WTC11 (cell line): Measurements from ENCODE around the gene CELSR1. TPM values are rescaled to one million over a fixed set of nuclear protein-coding genes. Genes with fewer than 3 reads are reported as not detected.
A peak's percentile ranks its signal among the peaks of the same experiment; 100 is the strongest.

ENCODE experiments used
- ATAC-seq: fragments of 200-7000 bp; cut with Tn5 transposase; 2 replicates; pipeline ENCODE4 v1.10.0; 2021; ENCODE audit warnings: mild to moderate bottlenecking, moderate library complexity
- CTCF ChIA-PET: fragments of 300-600 bp; sonication (Branson Sonifier 250); formaldehyde crosslinking; loops from one replicate; lab custom pipeline; 2021; ENCODE audit warnings: antibody characterized with exemption; lab: Charles Lee
- POLR2A ChIA-PET: fragments of 350-600 bp; sonication (Branson Sonifier 250); formaldehyde crosslinking; loops from one replicate; lab custom pipeline; 2021; ENCODE audit warnings: antibody characterized with exemption; lab: Charles Lee
- DNase-seq: peaks from one replicate; pipeline ENCODE4 v3.0.0; 2021; ENCODE audit warnings: low spot score
- H3K27ac Mint-ChIP-seq: 2 replicates; pipeline ENCODE4 v1.8.0; 2021; ENCODE audit warnings: mixed read lengths
- H3K27me3 Mint-ChIP-seq: 2 replicates; pipeline ENCODE4 v1.8.0; 2021; ENCODE audit warnings: low read depth, mild to moderate bottlenecking, moderate library complexity, mixed read lengths
- H3K36me3 Mint-ChIP-seq: 2 replicates; pipeline ENCODE4 v1.8.0; 2021; ENCODE audit warnings: mixed read lengths
- H3K4me1 Mint-ChIP-seq: 2 replicates; pipeline ENCODE4 v1.8.0; 2022; ENCODE audit warnings: mixed read lengths
- H3K4me3 Mint-ChIP-seq: 2 replicates; pipeline ENCODE4 v1.8.0; 2021; ENCODE audit warnings: mild to moderate bottlenecking, moderate library complexity, mixed read lengths
- H3K9me3 Mint-ChIP-seq: 2 replicates; pipeline ENCODE4 v1.8.0; 2021; ENCODE audit warnings: mixed read lengths
- CREM ChIP-seq: sonication (generic); formaldehyde crosslinking; IDR thresholded peaks from 2 replicates; pipeline ENCODE4 v1.8.1; 2022; ENCODE audit warnings: mild to moderate bottlenecking, missing genetic modification reagents, moderate library complexity
- FOXJ3 ChIP-seq: sonication (generic); formaldehyde crosslinking; IDR thresholded peaks from 2 replicates; pipeline ENCODE4 v1.9.0; 2021; ENCODE audit warnings: missing genetic modification reagents, mild to moderate bottlenecking, borderline replicate concordance
- FOXK1 ChIP-seq: sonication (generic); formaldehyde crosslinking; IDR thresholded peaks from 2 replicates; pipeline ENCODE4 v1.8.0; 2022; ENCODE audit warnings: mild to moderate bottlenecking, moderate library complexity, missing genetic modification reagents
- GRHL2 ChIP-seq: fragments of 250-450 bp; sonication (Bioruptor Pico); IDR thresholded peaks from 2 replicates; pipeline ENCODE4 v1.8.0; 2022; ENCODE audit warnings: mild to moderate bottlenecking, moderate library complexity; ENCODE audit not compliant: insufficient replicate concordance, severe bottlenecking
- GTF2I ChIP-seq: fragments of 250-450 bp; sonication (Bioruptor Pico); conservative IDR thresholded peaks from 2 replicates; pipeline ENCODE4 v1.4.0; 2021; ENCODE audit warnings: mild to moderate bottlenecking
- JUN ChIP-seq: sonication (generic); formaldehyde crosslinking; IDR thresholded peaks from 2 replicates; pipeline ENCODE4 v1.8.0; 2023; ENCODE audit warnings: mild to moderate bottlenecking, missing genetic modification reagents
- MXD4 ChIP-seq: fragments of 250-450 bp; sonication (Bioruptor Pico); IDR thresholded peaks from 2 replicates; pipeline ENCODE4 v1.8.0; 2021; ENCODE audit warnings: mild to moderate bottlenecking, moderate library complexity, borderline replicate concordance
- NFE2L1 ChIP-seq: sonication (generic); formaldehyde crosslinking; IDR thresholded peaks from 2 replicates; pipeline ENCODE4 v1.8.1; 2023; ENCODE audit warnings: missing genetic modification reagents
- NR3C1 ChIP-seq: sonication (generic); formaldehyde crosslinking; conservative IDR thresholded peaks from 2 replicates; pipeline ENCODE4 v1.8.1; 2023; ENCODE audit warnings: low read depth, mild to moderate bottlenecking, missing genetic modification reagents
- RELA ChIP-seq: sonication (generic); formaldehyde crosslinking; IDR thresholded peaks from 2 replicates; pipeline ENCODE4 v1.8.1; 2022; ENCODE audit warnings: missing genetic modification reagents, mild to moderate bottlenecking, borderline replicate concordance
- ZNF121 ChIP-seq: sonication (generic); formaldehyde crosslinking; IDR thresholded peaks from 2 replicates; pipeline ENCODE4 v1.8.0; 2023; ENCODE audit warnings: missing genetic modification reagents
- ZNF219 ChIP-seq: sonication (generic); formaldehyde crosslinking; IDR thresholded peaks from 2 replicates; pipeline ENCODE4 v1.8.0; 2023; ENCODE audit warnings: missing genetic modification reagents, mild to moderate bottlenecking, borderline replicate concordance
- ZNF232 ChIP-seq: sonication (generic); formaldehyde crosslinking; IDR thresholded peaks from 2 replicates; pipeline ENCODE4 v1.8.0; 2022; ENCODE audit warnings: mild to moderate bottlenecking, missing genetic modification reagents
- ZNF423 ChIP-seq: fragments of 250-450 bp; sonication (Bioruptor Pico); IDR thresholded peaks from 2 replicates; pipeline ENCODE4 v2.1.2; 2022; ENCODE audit warnings: mild to moderate bottlenecking, moderate library complexity
- total RNA-seq: library from RNA; stranded (reverse); gene quantifications from 3 replicates; pipeline ENCODE4 v1.2.3, GENCODE V29; 2021
- TF ChIP-seq, protein P1 (sequence below): sonication (generic); formaldehyde crosslinking; IDR thresholded peaks from 2 replicates; pipeline ENCODE4 v1.8.1; 2023; ENCODE audit warnings: mild to moderate bottlenecking, moderate library complexity, missing genetic modification reagents
- TF ChIP-seq, protein P2 (sequence below): sonication (generic); formaldehyde crosslinking; IDR thresholded peaks from 2 replicates; pipeline ENCODE4 v1.8.0; 2023; ENCODE audit warnings: missing genetic modification reagents, mild to moderate bottlenecking, borderline replicate concordance
- TF ChIP-seq, protein P3 (sequence below): sonication (generic); formaldehyde crosslinking; IDR thresholded peaks from 2 replicates; pipeline ENCODE4 v1.8.1; 2022; ENCODE audit warnings: missing genetic modification reagents, borderline replicate concordance
- TF ChIP-seq, protein P4 (sequence below): sonication (generic); formaldehyde crosslinking; IDR thresholded peaks from 2 replicates; pipeline ENCODE4 v1.8.1; 2023; ENCODE audit warnings: mild to moderate bottlenecking, missing genetic modification reagents, borderline replicate concordance
- TF ChIP-seq, protein P5 (sequence below): fragments of 250-450 bp; sonication (Bioruptor Pico); IDR thresholded peaks from 2 replicates; pipeline ENCODE4 v1.8.0; 2021; ENCODE audit warnings: mild to moderate bottlenecking
- TF ChIP-seq, protein P6 (sequence below): fragments of 250-450 bp; sonication (Bioruptor Pico); conservative IDR thresholded peaks from 2 replicates; pipeline ENCODE4 v1.9.0; 2021; ENCODE audit warnings: mild to moderate bottlenecking

CELSR1 gene
- total RNA-seq, 1 experiment from 2014 or later = 16.8 TPM

DNA sequence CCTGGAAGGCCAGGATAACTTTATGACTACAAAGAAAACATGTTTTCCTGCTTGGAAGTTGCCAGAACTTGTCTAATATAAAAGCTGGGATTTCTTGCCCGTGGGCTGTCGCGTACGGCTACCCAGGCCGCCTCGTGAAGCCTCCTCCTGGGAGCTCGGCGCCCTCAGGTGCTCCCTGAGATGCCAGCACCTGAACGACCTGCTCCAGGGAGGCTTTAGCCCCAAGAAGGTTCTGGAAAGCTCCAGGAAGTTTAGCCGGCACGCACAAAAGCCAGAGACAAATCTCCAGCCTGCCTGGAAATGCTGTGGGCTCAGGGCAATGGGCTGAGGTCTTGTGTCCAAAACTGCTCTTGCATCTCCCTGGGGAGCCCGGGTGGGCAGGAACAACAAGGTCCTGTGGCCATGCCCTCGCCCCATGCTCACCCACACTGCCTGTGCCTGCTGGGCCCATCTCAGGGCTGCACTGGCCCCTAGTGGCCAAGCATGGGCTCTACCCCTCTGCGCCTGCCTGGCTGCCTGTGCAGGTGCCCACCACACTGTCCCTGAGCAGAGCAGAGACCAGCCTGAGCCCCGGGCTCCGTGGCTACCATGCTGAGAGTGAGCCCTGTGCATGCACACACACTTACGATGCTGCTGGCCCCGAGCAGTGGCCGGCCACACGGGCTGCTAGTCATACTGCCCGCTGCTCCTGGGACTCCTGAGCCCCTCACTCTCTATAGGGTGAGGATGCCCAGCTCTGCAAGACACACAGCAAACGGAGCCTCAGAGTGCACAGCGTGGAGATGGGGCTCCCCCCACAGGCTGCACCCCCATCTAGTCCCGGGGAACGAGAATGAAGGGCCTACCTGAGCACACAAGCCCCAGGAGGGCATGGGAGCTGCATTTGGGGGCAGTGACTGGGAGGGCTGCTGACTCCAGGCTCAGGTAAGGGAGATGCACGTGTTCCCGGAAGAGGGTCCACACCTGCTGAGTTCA, 4.9 kb upstream of the CELSR1 start:
- H3K9me3 Mint-ChIP-seq = no peaks in the 10 kb centered on the region
- POLR2A ChIA-PET = no interaction called here
- H3K36me3 Mint-ChIP-seq = no peaks in the 10 kb centered on the region
- ATAC-seq (peak; percentile 96), DNase-seq (peak; percentile 90)
- H3K4me3 Mint-ChIP-seq = no peak overlapping the region
- H3K4me1 Mint-ChIP-seq = peaks cover 5% of the 10 kb centered on the region
- peaks cover 38% of the 10 kb centered on the region for H3K27me3 Mint-ChIP-seq
- no peak overlapping the region for H3K27ac Mint-ChIP-seq
- CTCF ChIA-PET = interaction anchor here (0.6 to 4.5 kb wide), 25 partner anchors 9 to 420 kb away, joined by 3 to 156 read pairs (median 4); no protein-coding TSS in a partner anchor
- no peak for TF ChIP-seq ZNF219 (CRISPR knock-in tag)
- no peak for TF ChIP-seq MXD4
- TF ChIP-seq ZNF423 (CRISPR knock-in tag) = peak; percentile 55; the same call in 1 of the 2 replicates
- TF ChIP-seq, protein P1, sequence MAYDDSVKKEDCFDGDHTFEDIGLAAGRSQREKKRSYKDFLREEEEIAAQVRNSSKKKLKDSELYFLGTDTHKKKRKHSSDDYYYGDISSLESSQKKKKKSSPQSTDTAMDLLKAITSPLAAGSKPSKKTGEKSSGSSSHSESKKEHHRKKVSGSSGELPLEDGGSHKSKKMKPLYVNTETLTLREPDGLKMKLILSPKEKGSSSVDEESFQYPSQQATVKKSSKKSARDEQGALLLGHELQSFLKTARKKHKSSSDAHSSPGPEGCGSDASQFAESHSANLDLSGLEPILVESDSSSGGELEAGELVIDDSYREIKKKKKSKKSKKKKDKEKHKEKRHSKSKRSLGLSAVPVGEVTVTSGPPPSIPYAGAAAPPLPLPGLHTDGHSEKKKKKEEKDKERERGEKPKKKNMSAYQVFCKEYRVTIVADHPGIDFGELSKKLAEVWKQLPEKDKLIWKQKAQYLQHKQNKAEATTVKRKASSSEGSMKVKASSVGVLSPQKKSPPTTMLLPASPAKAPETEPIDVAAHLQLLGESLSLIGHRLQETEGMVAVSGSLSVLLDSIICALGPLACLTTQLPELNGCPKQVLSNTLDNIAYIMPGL (CRISPR knock-in tag) = no peak
- TF ChIP-seq NFE2L1 (CRISPR knock-in tag) = 0 out of 2 replicates have a peak, but pooled peaks have one; percentile 36
- TF ChIP-seq ZNF232 (CRISPR knock-in tag) = peak; percentile 67; the same call in 1 of the 2 replicates
- TF ChIP-seq CREM = no peak
- 0 out of 2 replicates have a peak, but pooled peaks have one; percentile 11 for TF ChIP-seq ZNF121 (CRISPR knock-in tag)
- TF ChIP-seq, protein P2, sequence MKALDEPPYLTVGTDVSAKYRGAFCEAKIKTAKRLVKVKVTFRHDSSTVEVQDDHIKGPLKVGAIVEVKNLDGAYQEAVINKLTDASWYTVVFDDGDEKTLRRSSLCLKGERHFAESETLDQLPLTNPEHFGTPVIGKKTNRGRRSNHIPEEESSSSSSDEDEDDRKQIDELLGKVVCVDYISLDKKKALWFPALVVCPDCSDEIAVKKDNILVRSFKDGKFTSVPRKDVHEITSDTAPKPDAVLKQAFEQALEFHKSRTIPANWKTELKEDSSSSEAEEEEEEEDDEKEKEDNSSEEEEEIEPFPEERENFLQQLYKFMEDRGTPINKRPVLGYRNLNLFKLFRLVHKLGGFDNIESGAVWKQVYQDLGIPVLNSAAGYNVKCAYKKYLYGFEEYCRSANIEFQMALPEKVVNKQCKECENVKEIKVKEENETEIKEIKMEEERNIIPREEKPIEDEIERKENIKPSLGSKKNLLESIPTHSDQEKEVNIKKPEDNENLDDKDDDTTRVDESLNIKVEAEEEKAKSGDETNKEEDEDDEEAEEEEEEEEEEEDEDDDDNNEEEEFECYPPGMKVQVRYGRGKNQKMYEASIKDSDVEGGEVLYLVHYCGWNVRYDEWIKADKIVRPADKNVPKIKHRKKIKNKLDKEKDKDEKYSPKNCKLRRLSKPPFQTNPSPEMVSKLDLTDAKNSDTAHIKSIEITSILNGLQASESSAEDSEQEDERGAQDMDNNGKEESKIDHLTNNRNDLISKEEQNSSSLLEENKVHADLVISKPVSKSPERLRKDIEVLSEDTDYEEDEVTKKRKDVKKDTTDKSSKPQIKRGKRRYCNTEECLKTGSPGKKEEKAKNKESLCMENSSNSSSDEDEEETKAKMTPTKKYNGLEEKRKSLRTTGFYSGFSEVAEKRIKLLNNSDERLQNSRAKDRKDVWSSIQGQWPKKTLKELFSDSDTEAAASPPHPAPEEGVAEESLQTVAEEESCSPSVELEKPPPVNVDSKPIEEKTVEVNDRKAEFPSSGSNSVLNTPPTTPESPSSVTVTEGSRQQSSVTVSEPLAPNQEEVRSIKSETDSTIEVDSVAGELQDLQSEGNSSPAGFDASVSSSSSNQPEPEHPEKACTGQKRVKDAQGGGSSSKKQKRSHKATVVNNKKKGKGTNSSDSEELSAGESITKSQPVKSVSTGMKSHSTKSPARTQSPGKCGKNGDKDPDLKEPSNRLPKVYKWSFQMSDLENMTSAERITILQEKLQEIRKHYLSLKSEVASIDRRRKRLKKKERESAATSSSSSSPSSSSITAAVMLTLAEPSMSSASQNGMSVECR (CRISPR knock-in tag) = 0 out of 2 replicates have a peak, but pooled peaks have one; percentile 38
- TF ChIP-seq, protein P3, sequence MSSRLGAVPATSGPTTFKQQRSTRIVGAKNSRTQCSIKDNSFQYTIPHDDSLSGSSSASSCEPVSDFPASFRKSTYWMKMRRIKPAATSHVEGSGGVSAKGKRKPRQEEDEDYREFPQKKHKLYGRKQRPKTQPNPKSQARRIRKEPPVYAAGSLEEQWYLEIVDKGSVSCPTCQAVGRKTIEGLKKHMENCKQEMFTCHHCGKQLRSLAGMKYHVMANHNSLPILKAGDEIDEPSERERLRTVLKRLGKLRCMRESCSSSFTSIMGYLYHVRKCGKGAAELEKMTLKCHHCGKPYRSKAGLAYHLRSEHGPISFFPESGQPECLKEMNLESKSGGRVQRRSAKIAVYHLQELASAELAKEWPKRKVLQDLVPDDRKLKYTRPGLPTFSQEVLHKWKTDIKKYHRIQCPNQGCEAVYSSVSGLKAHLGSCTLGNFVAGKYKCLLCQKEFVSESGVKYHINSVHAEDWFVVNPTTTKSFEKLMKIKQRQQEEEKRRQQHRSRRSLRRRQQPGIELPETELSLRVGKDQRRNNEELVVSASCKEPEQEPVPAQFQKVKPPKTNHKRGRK = no peak
- no peak for TF ChIP-seq FOXJ3 (CRISPR knock-in tag)
- TF ChIP-seq, protein P4, sequence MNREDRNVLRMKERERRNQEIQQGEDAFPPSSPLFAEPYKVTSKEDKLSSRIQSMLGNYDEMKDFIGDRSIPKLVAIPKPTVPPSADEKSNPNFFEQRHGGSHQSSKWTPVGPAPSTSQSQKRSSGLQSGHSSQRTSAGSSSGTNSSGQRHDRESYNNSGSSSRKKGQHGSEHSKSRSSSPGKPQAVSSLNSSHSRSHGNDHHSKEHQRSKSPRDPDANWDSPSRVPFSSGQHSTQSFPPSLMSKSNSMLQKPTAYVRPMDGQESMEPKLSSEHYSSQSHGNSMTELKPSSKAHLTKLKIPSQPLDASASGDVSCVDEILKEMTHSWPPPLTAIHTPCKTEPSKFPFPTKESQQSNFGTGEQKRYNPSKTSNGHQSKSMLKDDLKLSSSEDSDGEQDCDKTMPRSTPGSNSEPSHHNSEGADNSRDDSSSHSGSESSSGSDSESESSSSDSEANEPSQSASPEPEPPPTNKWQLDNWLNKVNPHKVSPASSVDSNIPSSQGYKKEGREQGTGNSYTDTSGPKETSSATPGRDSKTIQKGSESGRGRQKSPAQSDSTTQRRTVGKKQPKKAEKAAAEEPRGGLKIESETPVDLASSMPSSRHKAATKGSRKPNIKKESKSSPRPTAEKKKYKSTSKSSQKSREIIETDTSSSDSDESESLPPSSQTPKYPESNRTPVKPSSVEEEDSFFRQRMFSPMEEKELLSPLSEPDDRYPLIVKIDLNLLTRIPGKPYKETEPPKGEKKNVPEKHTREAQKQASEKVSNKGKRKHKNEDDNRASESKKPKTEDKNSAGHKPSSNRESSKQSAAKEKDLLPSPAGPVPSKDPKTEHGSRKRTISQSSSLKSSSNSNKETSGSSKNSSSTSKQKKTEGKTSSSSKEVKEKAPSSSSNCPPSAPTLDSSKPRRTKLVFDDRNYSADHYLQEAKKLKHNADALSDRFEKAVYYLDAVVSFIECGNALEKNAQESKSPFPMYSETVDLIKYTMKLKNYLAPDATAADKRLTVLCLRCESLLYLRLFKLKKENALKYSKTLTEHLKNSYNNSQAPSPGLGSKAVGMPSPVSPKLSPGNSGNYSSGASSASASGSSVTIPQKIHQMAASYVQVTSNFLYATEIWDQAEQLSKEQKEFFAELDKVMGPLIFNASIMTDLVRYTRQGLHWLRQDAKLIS (CRISPR knock-in tag) = no peak
- no peak for TF ChIP-seq JUN (CRISPR knock-in tag)
- no peak for TF ChIP-seq GTF2I (CRISPR knock-in tag)
- TF ChIP-seq NR3C1 = 0 out of 2 replicates have a peak, but pooled peaks have one; percentile 37
- TF ChIP-seq, protein P5, sequence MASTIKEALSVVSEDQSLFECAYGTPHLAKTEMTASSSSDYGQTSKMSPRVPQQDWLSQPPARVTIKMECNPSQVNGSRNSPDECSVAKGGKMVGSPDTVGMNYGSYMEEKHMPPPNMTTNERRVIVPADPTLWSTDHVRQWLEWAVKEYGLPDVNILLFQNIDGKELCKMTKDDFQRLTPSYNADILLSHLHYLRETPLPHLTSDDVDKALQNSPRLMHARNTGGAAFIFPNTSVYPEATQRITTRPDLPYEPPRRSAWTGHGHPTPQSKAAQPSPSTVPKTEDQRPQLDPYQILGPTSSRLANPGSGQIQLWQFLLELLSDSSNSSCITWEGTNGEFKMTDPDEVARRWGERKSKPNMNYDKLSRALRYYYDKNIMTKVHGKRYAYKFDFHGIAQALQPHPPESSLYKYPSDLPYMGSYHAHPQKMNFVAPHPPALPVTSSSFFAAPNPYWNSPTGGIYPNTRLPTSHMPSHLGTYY (CRISPR knock-in tag) = no peak
- no peak for TF ChIP-seq RELA (CRISPR knock-in tag)
- no peak for TF ChIP-seq GRHL2 (CRISPR knock-in tag)
- TF ChIP-seq, protein P6, sequence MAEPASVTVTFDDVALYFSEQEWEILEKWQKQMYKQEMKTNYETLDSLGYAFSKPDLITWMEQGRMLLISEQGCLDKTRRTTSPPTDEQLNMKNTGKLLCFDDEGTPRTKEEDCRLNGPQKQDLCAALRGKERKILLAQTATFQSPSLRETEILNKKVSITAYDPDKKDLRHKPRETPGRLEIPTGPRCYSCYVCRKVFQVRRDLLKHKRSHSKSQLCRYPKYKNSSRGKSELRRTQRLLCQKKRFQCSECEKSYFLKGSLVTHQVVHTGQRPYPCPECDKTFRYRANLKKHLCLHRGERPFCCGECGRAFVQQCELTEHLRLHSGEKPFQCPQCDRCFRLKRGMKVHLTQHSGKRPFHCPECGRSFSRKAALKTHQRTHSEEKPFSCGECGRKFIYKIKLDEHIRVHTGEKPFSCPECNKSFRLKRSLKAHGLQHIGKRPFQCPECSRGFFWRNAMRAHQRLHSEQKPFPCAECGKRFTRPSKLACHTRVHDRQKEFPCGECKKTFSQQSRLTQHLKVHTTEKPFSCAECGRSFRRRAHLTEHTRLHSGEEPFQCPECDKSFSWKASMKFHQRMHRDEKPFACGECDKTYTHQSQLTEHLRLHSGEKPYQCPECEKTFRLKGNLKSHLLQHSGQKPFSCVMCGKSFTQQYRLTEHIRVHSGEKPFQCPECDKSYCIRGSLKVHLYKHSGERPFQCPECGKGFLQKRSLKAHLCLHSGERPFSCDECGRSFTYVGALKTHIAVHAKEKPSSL = no peak
- TF ChIP-seq FOXK1 = peak; percentile 60
